K562 (cell line): ENCODE data around the gene NRXN2. TPM values are rescaled to one million over a fixed set of nuclear protein-coding genes. Genes with fewer than 3 reads are reported as not detected.

Experiments
- ATAC-seq: fragments of 200-7000 bp; cut with Tn5 transposase; 3 replicates; pipeline ENCODE4 v1.9.1; 2020; ENCODE audit warnings: moderate library complexity
- BruUV-seq: library from RNA; stranded (reverse); fragments of 400-500 nt; replicated peaks from 2 replicates; lab custom pipeline; 2021; lab: Mats Ljungman, UMichigan
- CTCF ChIA-PET: fragments of 300-600 bp; formaldehyde crosslinking; extraction: SDS; loops from one replicate; lab custom pipeline; 2021; ENCODE audit warnings: low intra/inter-chr PET ratio; lab: Yijun Ruan, JAX
- POLR2A ChIA-PET: fragments of 300-600, 350-650 bp; sonication (Branson Sonifier 250); formaldehyde crosslinking; extraction: SDS; loops from one replicate; lab custom pipeline; 2021; ENCODE audit warnings: antibody characterized with exemption, inconsistent platforms; lab: Yijun Ruan, JAX
- DNase-seq, 4 experiments: peaks; one replicate each; pipeline versions ENCODE4 v3.0.0 to v3.0.0-alpha.2; 2011 to 2018; ENCODE audit warnings: low spot score in 3 of 4, mixed read lengths in 3 of 4; ENCODE audit errors: extremely low read depth in 1 of 4
- FAIRE-seq: peaks from 2 replicates; lab custom pipeline; 2011; peaks lifted over from hg19 to GRCh38; lab: Jason Lieb, UNC
- H2AFZ ChIP-seq: 2 replicates; pipeline ENCODE4 v1.6.0; 2011; ENCODE audit warnings: low read depth, low read length, control low read depth, inconsistent platforms
- H3K27ac ChIP-seq: fragments of 200-600 bp; 3 replicates; pipeline ENCODE4 v1.8.0; 2011; ENCODE audit warnings: low read depth, mild to moderate bottlenecking, control low read depth, inconsistent platforms, low read length, moderate library complexity, mixed read lengths; ENCODE audit errors: extremely low read depth
- H3K27me3 ChIP-seq, 2 experiments: fragments of 300-600 bp in 1 of 2; 2 replicates in 1 of 2; 3 replicates in 1 of 2; pipeline versions ENCODE4 v1.6.0 to v1.8.0; 2011; ENCODE audit warnings: inconsistent platforms in 2 of 2, low read length in 2 of 2, mild to moderate bottlenecking in 1 of 2, mixed read lengths in 1 of 2, moderate library complexity in 1 of 2; ENCODE audit not compliant: control insufficient read depth in 2 of 2, insufficient read depth in 2 of 2
- H3K36me3 ChIP-seq: fragments of 300-600 bp; 3 replicates; pipeline ENCODE4 v1.8.0; 2011; ENCODE audit warnings: mild to moderate bottlenecking, low read length, inconsistent platforms; ENCODE audit not compliant: control insufficient read depth, insufficient read depth
- H3K4me1 ChIP-seq, 2 experiments: fragments of 200-600 bp in 1 of 2; replicated peaks in 1 of 2; 2 replicates in 1 of 2; 3 replicates in 1 of 2; pipeline versions ENCODE4 v1.5.1 to v1.8.0; 2011; ENCODE audit warnings: inconsistent platforms in 2 of 2, low read length in 2 of 2, mild to moderate bottlenecking in 1 of 2, mixed read lengths in 1 of 2, moderate library complexity in 1 of 2; ENCODE audit not compliant: control insufficient read depth in 2 of 2, insufficient read depth in 2 of 2
- H3K4me2 ChIP-seq: 2 replicates; pipeline ENCODE4 v1.6.1; 2011; ENCODE audit warnings: low read length, control low read depth, inconsistent platforms, mixed read lengths; ENCODE audit not compliant: insufficient read depth
- H3K4me3 ChIP-seq: fragments of 200-600 bp; sonication (generic), shearing (Covaris generic); 2 replicates; pipeline ENCODE4 v1.5.1; 2016; ENCODE audit warnings: control low read depth, inconsistent platforms
- H3K79me2 ChIP-seq: fragments of 200-600 bp; 3 replicates; pipeline ENCODE4 v1.8.0; 2011; ENCODE audit warnings: low read length, inconsistent platforms; ENCODE audit not compliant: control insufficient read depth, insufficient read depth
- H3K9ac ChIP-seq, 2 experiments: 2 replicates each; pipeline versions ENCODE4 v1.6.0 to v1.6.1; 2011; ENCODE audit warnings: low read depth in 2 of 2, low read length in 2 of 2, control low read depth in 1 of 2, inconsistent platforms in 1 of 2, mild to moderate bottlenecking in 1 of 2, mixed read lengths in 1 of 2; ENCODE audit not compliant: insufficient read depth in 1 of 2
- H3K9me1 ChIP-seq: one replicate; pipeline ENCODE4 v1.6.0; 2011; ENCODE audit warnings: inconsistent platforms, mild to moderate bottlenecking, low read length, moderate library complexity; ENCODE audit not compliant: control insufficient read depth, insufficient read depth
- H3K9me3 ChIP-seq: replicated peaks from 2 replicates; pipeline ENCODE4 v1.5.1; 2011; ENCODE audit warnings: low read depth, low read length, inconsistent platforms; ENCODE audit not compliant: control insufficient read depth, insufficient read depth
- H4K20me1 ChIP-seq: replicated peaks from 2 replicates; pipeline ENCODE4 v1.6.1; 2011; ENCODE audit warnings: low read length, inconsistent platforms, mixed read lengths; ENCODE audit not compliant: control insufficient read depth, insufficient read depth
- HDGF ChIP-seq: fragments of 450-650 bp; IDR thresholded peaks from 2 replicates; pipeline ENCODE4 v1.6.1; 2016
- LEF1 ChIP-seq: fragments of 450-650 bp; IDR thresholded peaks from 2 replicates; pipeline ENCODE4 v1.6.1; 2016; ENCODE audit warnings: mild to moderate bottlenecking
- MED1 ChIP-seq: sonication (generic); formaldehyde crosslinking; IDR thresholded peaks from 2 replicates; pipeline ENCODE4 v1.8.1; 2023; ENCODE audit warnings: missing genetic modification reagents, borderline replicate concordance
- SNRNP70 ChIP-seq: fragments of 200-400 bp; formaldehyde crosslinking; optimal IDR thresholded peaks from 2 replicates; pipeline ENCODE3; 2017; ENCODE audit warnings: low read depth, low read length
- YBX1 ChIP-seq: fragments of 450-650 bp; IDR thresholded peaks from 2 replicates; pipeline ENCODE4 v1.7.1; 2016; ENCODE audit warnings: mild to moderate bottlenecking
- ZNF445 ChIP-seq: fragments of 250-450 bp; sonication (Bioruptor Pico); IDR thresholded peaks from 2 replicates; pipeline ENCODE4 v1.4.0; 2020; ENCODE audit warnings: low read depth, mild to moderate bottlenecking, moderate library complexity
- ZNF75A ChIP-seq: fragments of 450-650 bp; formaldehyde crosslinking; IDR thresholded peaks from 2 replicates; pipeline ENCODE4 v1.4.0; 2020; ENCODE audit warnings: mild to moderate bottlenecking
- ZNF77 ChIP-seq: fragments of 250-450 bp; sonication (Bioruptor Pico); IDR thresholded peaks from 2 replicates; pipeline ENCODE4 v1.5.0; 2020
- WGBS: fragments of 100-300 bp; shearing (Covaris generic); methylation state at CpG from one replicate; pipeline ENCODE4 v1.1.6; 2016; ENCODE audit warnings: low coverage, mixed read lengths; ENCODE audit not compliant: insufficient coverage; ENCODE audit errors: missing lambda C conversion rate; 5-methylcytosine and 5-hydroxymethylcytosine counted together
- in situ Hi-C: fragments of 300-500 bp; cut with MboI; formaldehyde crosslinking; loops from 4 replicates; pipeline ENCODE4 v1.15.0; 2018; ENCODE audit warnings: inconsistent platforms, mixed read lengths
- intact Hi-C: fragments of 100-400 bp; cut with micrococcal nuclease; formaldehyde crosslinking; loops from 2 replicates; pipeline ENCODE4 v1.14.2; 2022
- polyA plus RNA-seq, 8 experiments: library from polyadenylated mRNA; depleted of rRNA in 4 of 8; stranded (reverse) in 5 of 8; unstranded in 3 of 8; fragments of >200 nt; fragmentation: Nextera tagmentation in 2 of 8; fragmentation: Illumina TruSeq in 1 of 8; extraction: Ambion mirVana in 2 of 8; extraction: Trizol in 1 of 8; gene quantifications; 2 replicates each; pipeline versions ENCODE4 v1.2.1 to v1.2.3, GENCODE V29; 2011 to 2014; ENCODE audit warnings: inconsistent platforms in 1 of 8, missing spikeins in 1 of 8
- total RNA-seq, 7 experiments: library from RNA; depleted of rRNA in 6 of 7; stranded (reverse); fragments of >200 nt in 6 of 7; fragmentation: Illumina TruSeq in 2 of 7; extraction: Trizol in 2 of 7; gene quantifications; 2 replicates each; pipeline versions ENCODE4 v1.2.1 to v1.2.3, GENCODE V29; 2011 to 2021; ENCODE audit warnings: low replicate concordance in 1 of 7
- TF ChIP-seq, protein P1 (sequence below): fragments of 200-800 bp; sonication (Bioruptor generic); IDR thresholded peaks from 2 replicates; pipeline ENCODE4 v1.6.1; 2017; ENCODE audit warnings: missing genetic modification characterization, missing compliant biosample characterization
- TF ChIP-seq, protein P2 (sequence below): sonication (generic); formaldehyde crosslinking; IDR thresholded peaks from 2 replicates; pipeline ENCODE4 v1.8.1; 2023; ENCODE audit warnings: mild to moderate bottlenecking, missing genetic modification reagents
- TF ChIP-seq, protein P3 (sequence below), 2 experiments: fragments of 450-650 bp; conservative IDR thresholded peaks; 2 replicates each; pipeline ENCODE4 v1.6.1; 2017; ENCODE audit warnings: mild to moderate bottlenecking in 2 of 2, moderate library complexity in 2 of 2
- TF ChIP-seq, protein P4 (sequence below): fragments of 450-650 bp; IDR thresholded peaks from 2 replicates; pipeline ENCODE4 v1.6.1; 2016; ENCODE audit warnings: antibody characterized with exemption

The NRXN2 gene
- total and polyA plus RNA-seq, 9 of the 15 experiments (the other 6 are each of a cell fraction or from before 2014, with no cell fraction given) = 0.07 to 0.47 (median 0.15) TPM; not detected in 4

DNA sequence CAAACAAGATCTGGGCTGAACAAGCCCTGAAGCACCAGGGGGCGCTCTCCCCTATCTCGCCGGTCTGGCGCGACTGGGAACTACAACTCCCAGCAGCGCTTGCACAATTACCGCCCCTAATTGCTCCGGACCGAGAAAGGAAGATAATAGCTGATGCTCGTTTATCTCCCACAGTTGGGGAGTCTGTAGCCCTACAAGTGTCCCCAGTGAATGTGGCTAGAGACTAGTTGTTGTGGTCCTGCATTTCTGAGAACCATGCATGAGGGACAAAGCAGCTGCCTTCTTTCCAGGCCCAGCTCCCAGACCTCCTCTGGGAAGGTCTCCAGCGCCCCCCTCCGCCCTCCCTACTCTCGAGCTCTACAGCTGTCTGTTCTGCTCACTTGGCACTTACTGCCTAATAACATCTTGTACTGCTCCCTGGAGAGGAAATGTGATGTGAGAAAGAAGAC is 34.4 kb downstream of the NRXN2 start (continued):
- TF ChIP-seq, protein P1, sequence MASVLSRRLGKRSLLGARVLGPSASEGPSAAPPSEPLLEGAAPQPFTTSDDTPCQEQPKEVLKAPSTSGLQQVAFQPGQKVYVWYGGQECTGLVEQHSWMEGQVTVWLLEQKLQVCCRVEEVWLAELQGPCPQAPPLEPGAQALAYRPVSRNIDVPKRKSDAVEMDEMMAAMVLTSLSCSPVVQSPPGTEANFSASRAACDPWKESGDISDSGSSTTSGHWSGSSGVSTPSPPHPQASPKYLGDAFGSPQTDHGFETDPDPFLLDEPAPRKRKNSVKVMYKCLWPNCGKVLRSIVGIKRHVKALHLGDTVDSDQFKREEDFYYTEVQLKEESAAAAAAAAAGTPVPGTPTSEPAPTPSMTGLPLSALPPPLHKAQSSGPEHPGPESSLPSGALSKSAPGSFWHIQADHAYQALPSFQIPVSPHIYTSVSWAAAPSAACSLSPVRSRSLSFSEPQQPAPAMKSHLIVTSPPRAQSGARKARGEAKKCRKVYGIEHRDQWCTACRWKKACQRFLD = 0 out of 2 replicates have a peak, but pooled peaks have one; percentile 37
- no peak for TF ChIP-seq ZNF445

DNA sequence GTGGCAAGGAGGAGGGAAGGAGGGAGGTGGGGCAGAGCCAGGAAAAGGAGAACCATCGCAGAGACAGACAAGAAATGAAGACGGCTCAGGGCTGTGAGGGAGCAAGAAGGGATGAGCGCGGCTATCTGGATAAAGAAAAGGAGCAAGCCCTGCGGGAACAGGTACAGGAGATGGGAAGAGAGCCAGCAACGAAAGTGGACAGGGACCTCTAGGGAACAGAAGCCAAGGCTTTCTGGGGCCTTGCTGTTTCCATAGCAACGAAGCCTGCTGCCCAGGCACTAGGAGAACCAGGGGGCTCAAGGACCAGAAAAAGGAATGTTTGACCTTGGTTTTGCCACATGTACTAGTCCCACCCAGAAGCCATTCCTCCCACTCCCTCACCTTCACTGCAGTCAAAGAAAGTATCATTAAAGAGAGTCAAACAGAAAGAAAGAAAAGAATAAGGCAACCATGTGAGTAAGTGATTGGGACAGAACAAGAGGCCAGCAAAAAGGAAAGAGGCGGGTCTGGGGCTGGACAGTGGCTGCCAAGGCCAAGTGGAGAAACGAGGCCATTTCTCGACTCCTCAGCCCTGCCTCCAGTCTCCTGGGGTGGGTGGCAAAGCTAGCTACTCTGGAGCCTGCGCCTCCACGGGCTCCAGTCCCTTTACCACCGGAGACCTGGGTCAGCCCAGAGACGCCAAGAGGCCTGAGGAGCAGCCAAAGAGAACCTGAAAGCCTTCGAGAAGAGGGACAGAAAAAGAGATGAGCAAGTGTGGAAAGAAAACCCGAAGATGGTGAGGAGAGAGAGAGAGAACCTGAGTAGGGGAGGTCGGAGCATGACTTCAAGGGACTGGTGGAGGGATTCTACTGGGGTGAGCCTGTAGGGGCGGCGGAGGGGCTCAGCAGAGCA is 35.1 kb downstream of the NRXN2 start:
- Histone ChIP-seq H3K9ac (0 out of 4 replicates have a peak overlapping the region, but pooled peaks of 1 of the 2 experiments have one; percentile 47), H3K79me2 (no peaks in the 10 kb centered on the region), H3K27ac (no peak overlapping the region), H3K4me3 (no peak overlapping the region), H3K4me2 (peak overlapping the region; percentile 95; the same call in 1 of the 2 replicates), H2AFZ (peak overlapping the region; percentile 98; the same call in 1 of the 2 replicates), H3K9me1 (no peaks in the 10 kb centered on the region), H3K27me3 (peaks cover 17 to 65% of the 10 kb centered on the region in 2 experiments), H3K36me3 (no peaks in the 10 kb centered on the region), H3K9me3 (no peaks in the 10 kb centered on the region), H4K20me1 (peaks cover 3% of the 10 kb centered on the region), H3K4me1 (peaks cover 0 to 6% of the 10 kb centered on the region in 2 experiments; a peak in 2 of 5 replicates)
- ChIA-PET POLR2A (interaction anchor here (0.7 to 1.1 kb wide), 6 partner anchors 18 to 177 kb away, joined by 3 to 5 read pairs (median 4); no protein-coding TSS in a partner anchor), CTCF (interaction anchor here (0.6 to 1.5 kb wide), 6 partner anchors 36 to 207 kb away, joined by 3 to 13 read pairs (median 4); no protein-coding TSS in a partner anchor)
- ATAC-seq (no peak; the same call in 2 of the 3 replicates), FAIRE-seq (no peak), DNase-seq (no peak)
- in situ Hi-C loops (no loop called here), intact Hi-C loops (loop anchor here (1.0 to 2.0 kb wide), 5 partner anchors 29 to 239 kb away; partner anchors contain the start of gene NRXN2)
- BruUV-seq = no TSS peak
- WGBS = 19% methylated on average over 9 of the region's 19 CpGs
- TF ChIP-seq HDGF = peak; percentile 50; the same call in 1 of the 2 replicates
- no peak for TF ChIP-seq SNRNP70
- TF ChIP-seq MED1 (CRISPR knock-in tag) = no peak
- no peak for TF ChIP-seq LEF1
- TF ChIP-seq, protein P2, sequence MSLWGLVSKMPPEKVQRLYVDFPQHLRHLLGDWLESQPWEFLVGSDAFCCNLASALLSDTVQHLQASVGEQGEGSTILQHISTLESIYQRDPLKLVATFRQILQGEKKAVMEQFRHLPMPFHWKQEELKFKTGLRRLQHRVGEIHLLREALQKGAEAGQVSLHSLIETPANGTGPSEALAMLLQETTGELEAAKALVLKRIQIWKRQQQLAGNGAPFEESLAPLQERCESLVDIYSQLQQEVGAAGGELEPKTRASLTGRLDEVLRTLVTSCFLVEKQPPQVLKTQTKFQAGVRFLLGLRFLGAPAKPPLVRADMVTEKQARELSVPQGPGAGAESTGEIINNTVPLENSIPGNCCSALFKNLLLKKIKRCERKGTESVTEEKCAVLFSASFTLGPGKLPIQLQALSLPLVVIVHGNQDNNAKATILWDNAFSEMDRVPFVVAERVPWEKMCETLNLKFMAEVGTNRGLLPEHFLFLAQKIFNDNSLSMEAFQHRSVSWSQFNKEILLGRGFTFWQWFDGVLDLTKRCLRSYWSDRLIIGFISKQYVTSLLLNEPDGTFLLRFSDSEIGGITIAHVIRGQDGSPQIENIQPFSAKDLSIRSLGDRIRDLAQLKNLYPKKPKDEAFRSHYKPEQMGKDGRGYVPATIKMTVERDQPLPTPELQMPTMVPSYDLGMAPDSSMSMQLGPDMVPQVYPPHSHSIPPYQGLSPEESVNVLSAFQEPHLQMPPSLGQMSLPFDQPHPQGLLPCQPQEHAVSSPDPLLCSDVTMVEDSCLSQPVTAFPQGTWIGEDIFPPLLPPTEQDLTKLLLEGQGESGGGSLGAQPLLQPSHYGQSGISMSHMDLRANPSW = no peak
- no peak for TF ChIP-seq YBX1
- TF ChIP-seq ZNF75A (CRISPR knock-in tag) = no peak
- TF ChIP-seq ZNF77 (CRISPR knock-in tag) = no peak
- TF ChIP-seq, protein P3, sequence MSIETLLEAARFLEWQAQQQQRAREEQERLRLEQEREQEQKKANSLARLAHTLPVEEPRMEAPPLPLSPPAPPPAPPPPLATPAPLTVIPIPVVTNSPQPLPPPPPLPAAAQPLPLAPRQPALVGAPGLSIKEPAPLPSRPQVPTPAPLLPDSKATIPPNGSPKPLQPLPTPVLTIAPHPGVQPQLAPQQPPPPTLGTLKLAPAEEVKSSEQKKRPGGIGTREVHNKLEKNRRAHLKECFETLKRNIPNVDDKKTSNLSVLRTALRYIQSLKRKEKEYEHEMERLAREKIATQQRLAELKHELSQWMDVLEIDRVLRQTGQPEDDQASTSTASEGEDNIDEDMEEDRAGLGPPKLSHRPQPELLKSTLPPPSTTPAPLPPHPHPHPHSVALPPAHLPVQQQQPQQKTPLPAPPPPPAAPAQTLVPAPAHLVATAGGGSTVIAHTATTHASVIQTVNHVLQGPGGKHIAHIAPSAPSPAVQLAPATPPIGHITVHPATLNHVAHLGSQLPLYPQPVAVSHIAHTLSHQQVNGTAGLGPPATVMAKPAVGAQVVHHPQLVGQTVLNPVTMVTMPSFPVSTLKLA (conservative IDR thresholded peaks at IDR 0.05) = no peak
- TF ChIP-seq, protein P4, sequence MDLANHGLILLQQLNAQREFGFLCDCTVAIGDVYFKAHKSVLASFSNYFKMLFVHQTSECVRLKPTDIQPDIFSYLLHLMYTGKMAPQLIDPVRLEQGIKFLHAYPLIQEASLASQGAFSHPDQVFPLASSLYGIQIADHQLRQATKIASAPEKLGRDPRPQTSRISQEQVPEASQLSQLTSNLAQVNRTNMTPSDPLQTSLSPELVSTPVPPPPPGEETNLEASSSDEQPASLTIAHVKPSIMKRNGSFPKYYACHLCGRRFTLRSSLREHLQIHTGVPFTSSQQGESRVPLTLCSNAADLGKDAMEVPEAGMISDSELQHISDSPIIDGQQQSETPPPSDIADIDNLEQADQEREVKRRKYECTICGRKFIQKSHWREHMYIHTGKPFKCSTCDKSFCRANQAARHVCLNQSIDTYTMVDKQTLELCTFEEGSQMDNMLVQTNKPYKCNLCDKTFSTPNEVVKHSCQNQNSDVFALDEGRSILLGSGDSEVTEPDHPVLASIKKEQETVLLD = peak; percentile 49; the same call in 1 of the 2 replicates
